Thyroid gland (tissue), 4 donors: ENCODE results near the gene WNT5A.

ENCODE experiments used
- CTCF ChIP-seq, 6 experiments: fragments of 200-600 bp in 3 of 6; fragments of 450-650 bp in 3 of 6; sonication (generic) in 3 of 6; IDR thresholded peaks; one replicate each; pipeline ENCODE4 v1.5.1; 2016 to 2019; ENCODE audit warnings: antibody characterized with exemption in 6 of 6, mild to moderate bottlenecking in 2 of 6, inconsistent platforms in 1 of 6, moderate library complexity in 1 of 6
- POLR2A ChIP-seq, 2 donors: fragments of 450-650 bp; IDR thresholded peaks; one replicate each; pipeline ENCODE4 v1.6.1; 2017; ENCODE audit warnings: antibody characterized with exemption in 2 of 2, mild to moderate bottlenecking in 2 of 2, moderate library complexity in 1 of 2

- TF ChIP-seq CTCF (IDR thresholded peaks at IDR 0.05) (no peak), POLR2A (IDR thresholded peaks at IDR 0.05) (no peak)
These were observed 20.0 kb downstream of the WNT5A start for GRCh38 chr3:55467099-55467498.
